Testis (tissue), 3 donors: ENCODE data around the gene DMWD. TPM values are rescaled to one million over a fixed set of nuclear protein-coding genes. Genes with fewer than 3 reads are reported as not detected.
A peak's percentile ranks its signal among the peaks of the same experiment; 100 is the strongest.

Experiments
- DNase-seq: peaks from one replicate; pipeline ENCODE4 v3.0.0-alpha.2; 2019
- H3K27ac ChIP-seq, 2 donors: fragments of 200-600 bp; sonication (generic); one replicate each; pipeline ENCODE4 v1.5.1; 2019
- H3K27me3 ChIP-seq: fragments of 200-600 bp; sonication (generic); one replicate; pipeline ENCODE4 v1.5.1; 2019
- H3K36me3 ChIP-seq: fragments of 200-600 bp; sonication (generic); one replicate; pipeline ENCODE4 v1.5.1; 2017; ENCODE audit warnings: low read depth; ENCODE audit errors: missing control alignments
- H3K4me1 ChIP-seq: fragments of 200-600 bp; sonication (generic); one replicate; pipeline ENCODE4 v1.5.1; 2019
- H3K4me3 ChIP-seq, 2 donors: fragments of 200-600 bp; sonication (generic); one replicate each; pipeline ENCODE4 v1.5.1; 2017 to 2019
- H3K9me3 ChIP-seq: fragments of 200-600 bp; sonication (generic); one replicate; pipeline ENCODE4 v1.5.1; 2017
- POLR2A ChIP-seq: fragments of 450-650 bp; IDR thresholded peaks from one replicate; pipeline ENCODE4 v1.6.1; 2017; ENCODE audit warnings: antibody characterized with exemption, mild to moderate bottlenecking, moderate library complexity
- WGBS, 2 donors: methylation state at CpG; one replicate each; pipeline ENCODE4 v1.1.5; 2018; 5-methylcytosine and 5-hydroxymethylcytosine counted together
- intact Hi-C: fragments of 100-400 bp; cut with DNase I; formaldehyde crosslinking; loops from one replicate; pipeline ENCODE4 v1.15.1; 2023; ENCODE audit warnings: low total_unique reads
- polyA plus RNA-seq: library from polyadenylated mRNA; stranded (reverse); fragments of 350-450 nt; fragmentation: Illumina TruSeq; extraction: RNeasy Lipid Tissue Mini Kit (QIAGEN cat#74804); gene quantifications from one replicate; pipeline ENCODE4 v1.2.3, GENCODE V29; 2014; ENCODE audit warnings: low read depth, low replicate concordance; ENCODE audit not compliant: insufficient read depth
- total RNA-seq, 2 donors: library from RNA; depleted of rRNA; stranded (reverse); fragments of >200 nt; gene quantifications; one replicate each; pipeline ENCODE4 v1.2.3, GENCODE V29; 2016
- TF ChIP-seq, protein P1 (sequence below), 3 experiments: fragments of 450-650 bp in 2 of 3; fragments of 200-600 bp in 1 of 3; sonication (generic) in 1 of 3; IDR thresholded peaks; one replicate each; pipeline ENCODE4 v1.5.1; 2016 to 2019; ENCODE audit warnings: antibody characterized with exemption in 3 of 3, mild to moderate bottlenecking in 2 of 3, moderate library complexity in 1 of 3

DMWD gene
- total and polyA plus RNA-seq, 3 donors from 2014 or later = 59.0 to 124 (median 111) TPM

DNA sequence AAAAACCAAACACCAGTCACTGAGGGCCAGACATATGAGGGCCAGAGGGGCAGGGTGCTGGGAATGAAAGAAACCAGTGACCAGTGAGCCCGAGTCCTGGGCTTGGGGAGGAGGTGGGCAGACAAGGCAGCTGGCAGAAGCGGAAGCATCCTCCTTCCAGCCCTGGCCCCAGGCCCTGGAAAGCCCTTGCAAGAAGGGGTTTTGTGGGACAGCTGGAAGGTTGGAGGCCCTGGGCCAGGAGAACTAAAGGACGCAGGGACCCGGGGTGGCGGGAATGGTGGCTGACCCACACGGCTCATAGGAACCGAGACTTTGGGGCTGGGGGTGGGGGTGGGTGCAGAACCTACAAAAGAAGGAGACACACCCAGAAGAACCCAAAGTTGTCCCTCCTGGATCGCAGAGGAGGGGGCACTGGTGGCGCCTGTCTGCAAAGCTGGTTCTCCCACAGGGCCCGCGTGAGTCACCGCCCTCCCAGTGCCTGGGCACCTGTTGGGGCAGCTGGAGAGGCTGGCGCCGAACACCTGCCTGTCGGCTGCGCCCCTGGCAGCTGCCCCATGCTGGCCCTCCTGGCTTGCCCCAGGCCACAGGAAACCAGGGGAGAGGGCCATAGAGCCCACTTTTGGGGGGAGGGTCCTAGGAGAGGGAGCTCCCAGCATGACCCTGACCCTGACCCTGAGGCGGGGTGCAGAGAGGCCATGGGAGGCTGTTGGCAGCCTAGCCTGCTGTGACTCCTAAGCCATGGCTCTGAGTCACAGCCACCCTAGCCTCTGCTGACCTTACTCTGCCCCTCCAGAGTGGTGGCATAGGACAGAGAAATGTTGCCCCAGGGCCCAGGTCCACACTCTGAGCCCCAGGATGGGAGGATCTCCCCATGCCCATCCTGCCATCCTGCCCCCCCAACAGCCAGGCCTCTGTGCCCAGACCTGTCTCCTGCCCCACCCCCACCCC lies 11.2 kb downstream of the DMWD start:
- Histone ChIP-seq H3K9me3 (no peaks in the 10 kb centered on the region), H3K4me1 (peaks cover 29% of the 10 kb centered on the region), H3K27me3 (no peaks in the 10 kb centered on the region), H3K4me3 (peak overlapping the region; percentile 50 to 60), H3K27ac (peak overlapping the region; percentile 79 to 89), H3K36me3 (no peaks in the 10 kb centered on the region)
- no peak for DNase-seq
- intact Hi-C loops = no loop called here
- 36 to 58% methylated on average over 13 to 16 of the region's 17 CpGs for WGBS, 2 donors
- TF ChIP-seq POLR2A = no peak
- TF ChIP-seq, protein P1, sequence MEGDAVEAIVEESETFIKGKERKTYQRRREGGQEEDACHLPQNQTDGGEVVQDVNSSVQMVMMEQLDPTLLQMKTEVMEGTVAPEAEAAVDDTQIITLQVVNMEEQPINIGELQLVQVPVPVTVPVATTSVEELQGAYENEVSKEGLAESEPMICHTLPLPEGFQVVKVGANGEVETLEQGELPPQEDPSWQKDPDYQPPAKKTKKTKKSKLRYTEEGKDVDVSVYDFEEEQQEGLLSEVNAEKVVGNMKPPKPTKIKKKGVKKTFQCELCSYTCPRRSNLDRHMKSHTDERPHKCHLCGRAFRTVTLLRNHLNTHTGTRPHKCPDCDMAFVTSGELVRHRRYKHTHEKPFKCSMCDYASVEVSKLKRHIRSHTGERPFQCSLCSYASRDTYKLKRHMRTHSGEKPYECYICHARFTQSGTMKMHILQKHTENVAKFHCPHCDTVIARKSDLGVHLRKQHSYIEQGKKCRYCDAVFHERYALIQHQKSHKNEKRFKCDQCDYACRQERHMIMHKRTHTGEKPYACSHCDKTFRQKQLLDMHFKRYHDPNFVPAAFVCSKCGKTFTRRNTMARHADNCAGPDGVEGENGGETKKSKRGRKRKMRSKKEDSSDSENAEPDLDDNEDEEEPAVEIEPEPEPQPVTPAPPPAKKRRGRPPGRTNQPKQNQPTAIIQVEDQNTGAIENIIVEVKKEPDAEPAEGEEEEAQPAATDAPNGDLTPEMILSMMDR (IDR thresholded peaks at IDR 0.05) = no peak

DNA sequence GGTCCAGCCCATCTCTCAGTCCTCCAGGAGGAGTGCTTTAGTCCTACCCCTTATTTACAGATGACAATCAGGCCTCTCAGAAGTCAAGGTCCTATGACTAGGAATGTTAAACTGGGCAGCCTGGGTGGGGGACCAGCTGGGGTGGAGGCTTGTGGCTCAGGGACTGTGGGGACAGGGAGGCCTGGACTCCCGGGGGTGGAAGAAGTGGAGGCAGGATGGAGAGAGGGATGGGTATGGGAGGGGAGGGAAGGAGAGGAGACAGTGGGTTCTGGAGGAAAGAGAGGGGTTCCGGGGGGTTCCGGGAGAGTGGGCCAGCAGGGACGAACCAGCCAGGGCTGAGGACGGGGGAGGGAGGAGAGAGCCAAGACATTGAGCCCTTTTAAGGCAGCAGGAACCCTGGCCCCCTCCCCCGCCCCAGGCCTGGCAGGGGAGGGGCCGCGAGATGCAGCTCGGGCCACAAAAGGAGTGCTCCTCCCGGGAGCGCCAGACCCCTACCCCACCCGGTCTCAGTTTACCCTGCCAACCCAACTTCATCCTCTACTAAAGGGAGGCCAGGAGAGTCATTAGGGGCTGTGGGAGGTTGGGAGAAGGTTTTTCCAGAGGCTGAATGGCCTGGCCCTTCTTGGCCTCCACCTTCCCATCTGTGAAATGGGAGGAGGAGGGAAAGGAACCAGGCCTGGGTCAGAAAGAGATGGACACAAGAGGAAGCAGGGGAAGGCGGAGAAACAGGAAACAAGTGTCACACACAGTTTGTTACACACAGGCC lies 12.0 kb downstream of the DMWD start:
- no peak for TF ChIP-seq POLR2A
- TF ChIP-seq, protein P1 (IDR thresholded peaks at IDR 0.05) = no peak
- Histone ChIP-seq H3K36me3 (no peaks in the 10 kb centered on the region), H3K27ac (peak overlapping the region in 1 of 2 donors; percentile 89), H3K4me1 (peaks cover 29% of the 10 kb centered on the region), H3K4me3 (peak overlapping the region in 1 of 2 donors; percentile 60), H3K27me3 (no peaks in the 10 kb centered on the region), H3K9me3 (no peaks in the 10 kb centered on the region)
- intact Hi-C loops = no loop called here
- DNase-seq = no peak
- WGBS, 2 donors = 34 to 67% methylated on average over 7 to 13 of the region's 13 CpGs

DNA sequence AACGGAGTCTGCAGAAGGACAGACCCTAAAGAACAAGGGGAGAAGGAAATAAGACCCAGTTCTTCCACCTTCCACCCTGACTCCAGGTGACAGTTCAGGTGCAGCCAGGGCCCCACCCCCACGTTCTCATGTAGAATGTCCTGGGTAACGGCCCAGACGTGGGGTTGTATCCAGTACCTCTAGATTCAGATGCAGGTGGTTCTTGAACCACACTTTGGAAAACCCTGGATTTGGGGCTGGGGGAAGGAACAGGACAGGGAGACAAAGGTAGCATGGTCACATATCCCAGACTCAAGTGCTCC lies 12.5 kb downstream of the DMWD start:
- Histone ChIP-seq H3K9me3 (no peaks in the 10 kb centered on the region), H3K4me3 (no peak overlapping the region), H3K27me3 (no peaks in the 10 kb centered on the region), H3K27ac (peak overlapping the region in 1 of 2 donors; percentile 89), H3K4me1 (peaks cover 29% of the 10 kb centered on the region), H3K36me3 (no peaks in the 10 kb centered on the region)
- DNase-seq = no peak
- TF ChIP-seq POLR2A = no peak
- TF ChIP-seq, protein P1 (IDR thresholded peaks at IDR 0.05) = no peak
- intact Hi-C loops = no loop called here
- 48 to 63% methylated on average over 4 of the region's 4 CpGs for WGBS, 2 donors

DNA sequence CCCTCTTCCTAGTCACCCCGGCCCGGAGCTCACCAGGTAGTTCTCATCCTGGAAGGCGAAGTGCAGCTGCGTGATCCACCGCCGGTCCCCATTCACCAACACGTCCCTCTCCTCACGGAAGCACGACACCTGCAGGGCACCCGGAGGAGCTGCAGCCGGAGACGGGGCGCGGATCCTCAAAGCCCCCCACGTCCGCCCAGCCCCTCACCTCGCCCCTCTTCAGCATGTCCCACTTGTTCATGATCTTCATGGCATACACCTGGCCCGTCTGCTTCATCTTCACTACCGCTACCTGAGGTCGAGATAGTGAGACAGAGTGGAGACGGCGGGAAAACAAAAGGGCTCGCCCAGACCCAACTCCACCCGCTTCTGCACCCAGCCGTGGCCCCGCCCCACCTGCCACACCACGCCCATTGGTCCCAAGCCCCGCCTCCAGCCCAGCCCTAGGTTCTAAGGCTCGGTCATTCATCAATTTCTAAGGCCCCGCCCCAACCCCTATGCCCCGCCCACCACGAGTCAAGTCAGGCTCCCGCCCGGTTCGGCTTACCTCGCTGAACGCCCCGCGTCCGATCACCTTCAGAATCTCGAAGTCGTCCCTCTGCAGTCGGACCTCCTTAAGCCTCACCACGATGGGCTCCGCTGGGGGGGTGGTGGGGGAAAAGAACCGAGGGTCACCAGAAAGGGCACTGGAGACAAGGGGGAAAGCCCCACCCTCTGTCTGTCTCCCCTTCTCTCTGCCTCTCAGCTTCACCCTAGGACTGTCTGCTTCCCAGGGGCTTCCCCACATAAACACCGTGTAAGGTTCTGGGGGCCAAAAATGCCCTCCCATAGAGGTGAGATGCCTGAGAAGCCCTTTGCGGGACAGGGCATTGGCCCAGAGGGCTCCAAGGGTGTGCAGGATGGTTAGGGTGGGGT lies 13.2 kb downstream of the DMWD start:
- DNase-seq = peak; percentile 88
- peak overlapping the region in 1 of 2 donors; percentile 89 for H3K27ac ChIP-seq

More for the DNA sequence above, 13.2 kb downstream of the DMWD start:
- Histone ChIP-seq H3K4me1 (peaks cover 29% of the 10 kb centered on the region), H3K9me3 (no peaks in the 10 kb centered on the region), H3K36me3 (no peaks in the 10 kb centered on the region), H3K4me3 (no peak overlapping the region), H3K27me3 (no peaks in the 10 kb centered on the region)
- no peak for TF ChIP-seq POLR2A
- TF ChIP-seq, protein P1 (IDR thresholded peaks at IDR 0.05) = peak in 2 of 3 experiments; percentile 13 to 24
- intact Hi-C loops = loop anchor here (10.0 kb wide), 1 partner anchor 105 kb away; the partner anchor contains the start of gene IRF2BP1
- 40 to 42% methylated on average over 22 to 48 of the region's 48 CpGs for WGBS, 2 donors
